CD4-positive, alpha-beta memory T cell (primary cell): ENCODE measurements around the gene ST7L. TPM values are rescaled to one million over a fixed set of nuclear protein-coding genes. Genes with fewer than 3 reads are reported as not detected.

Experiments used
- CTCF ChIA-PET: fragments of 350-600 bp; sonication (Branson Sonifier 250); formaldehyde crosslinking; loops from one replicate; lab custom pipeline; 2021; ENCODE audit warnings: inconsistent platforms; ENCODE audit not compliant: partially characterized antibody; lab: Charles Lee
- POLR2A ChIA-PET: fragments of 350-600 bp; sonication (Branson Sonifier 250); formaldehyde crosslinking; loops from one replicate; lab custom pipeline; 2021; ENCODE audit not compliant: partially characterized antibody; lab: Charles Lee
- DNase-seq, 5 donors: peaks; one replicate each; pipeline versions ENCODE4 v3.0.0 to v3.0.0-alpha.2; 2020 to 2022; ENCODE audit warnings: mixed read lengths in 1 of 5
- H3K27ac ChIP-seq: one replicate; pipeline ENCODE4 v1.7.0; 2013; ENCODE audit warnings: low read depth, low read length
- H3K27me3 ChIP-seq: 2 replicates; pipeline ENCODE4 v1.7.0; 2013; ENCODE audit warnings: mild to moderate bottlenecking, low read length, moderate library complexity; ENCODE audit not compliant: insufficient read depth
- H3K36me3 ChIP-seq: 2 replicates; pipeline ENCODE4 v1.7.0; 2013; ENCODE audit warnings: mild to moderate bottlenecking, low read length, moderate library complexity; ENCODE audit not compliant: insufficient read depth
- H3K4me1 ChIP-seq: 2 replicates; pipeline ENCODE4 v1.7.0; 2013; ENCODE audit warnings: mild to moderate bottlenecking, low read length, moderate library complexity; ENCODE audit not compliant: insufficient read depth
- H3K4me3 ChIP-seq, 2 donors: one replicate each; pipeline ENCODE4 v1.7.0; 2013; ENCODE audit warnings: low read length in 2 of 2, mild to moderate bottlenecking in 1 of 2
- H3K9me3 ChIP-seq, 2 donors: one replicate each; pipeline ENCODE4 v1.7.0; 2013; ENCODE audit warnings: low read length in 2 of 2, control low read depth in 1 of 2; ENCODE audit not compliant: control insufficient read depth in 1 of 2
- H3K27ac Mint-ChIP-seq, 7 donors: one replicate each; pipeline ENCODE4 v1.8.0; 2020 to 2021; ENCODE audit warnings: mixed read lengths in 7 of 7, mild to moderate bottlenecking in 6 of 7, inconsistent platforms in 3 of 7, moderate library complexity in 3 of 7
- H3K27me3 Mint-ChIP-seq, 2 donors: one replicate each; pipeline ENCODE4 v1.8.0; 2020 to 2021; ENCODE audit warnings: mixed read lengths in 2 of 2
- H3K36me3 Mint-ChIP-seq, 2 donors: one replicate each; pipeline ENCODE4 v1.8.0; 2020 to 2021; ENCODE audit warnings: mixed read lengths in 2 of 2, inconsistent platforms in 1 of 2, mild to moderate bottlenecking in 1 of 2
- H3K4me1 Mint-ChIP-seq, 4 donors: one replicate each; pipeline ENCODE4 v1.8.0; 2020 to 2021; ENCODE audit warnings: mixed read lengths in 4 of 4, mild to moderate bottlenecking in 1 of 4
- H3K4me3 Mint-ChIP-seq, 8 donors: one replicate each; pipeline ENCODE4 v1.8.0; 2020 to 2021; ENCODE audit warnings: mixed read lengths in 8 of 8, mild to moderate bottlenecking in 7 of 8, moderate library complexity in 6 of 8, inconsistent platforms in 3 of 8
- H3K9me3 Mint-ChIP-seq, 8 donors: one replicate each; pipeline ENCODE4 v1.8.0; 2020 to 2021; ENCODE audit warnings: mixed read lengths in 8 of 8, mild to moderate bottlenecking in 5 of 8, inconsistent platforms in 3 of 8, moderate library complexity in 1 of 8
- intact Hi-C: fragments of 100-400 bp; cut with micrococcal nuclease; formaldehyde crosslinking; loops from one replicate; pipeline ENCODE4 v1.15.1; 2023
- polyA plus RNA-seq, 2 donors: library from polyadenylated mRNA; unstranded; fragments of 300-500 nt; fragmentation: Illumina TruSeq; gene quantifications; one replicate each; pipeline ENCODE4 v1.2.3, GENCODE V29; 2021
- total RNA-seq, 2 experiments: library from RNA; stranded (reverse); gene quantifications; one replicate each; pipeline ENCODE4 v1.2.3, GENCODE V29; 2021

The ST7L gene
- total and polyA plus RNA-seq, 4 experiments from 2014 or later: 10.9 to 27.2 (median 19.1) TPM

DNA sequence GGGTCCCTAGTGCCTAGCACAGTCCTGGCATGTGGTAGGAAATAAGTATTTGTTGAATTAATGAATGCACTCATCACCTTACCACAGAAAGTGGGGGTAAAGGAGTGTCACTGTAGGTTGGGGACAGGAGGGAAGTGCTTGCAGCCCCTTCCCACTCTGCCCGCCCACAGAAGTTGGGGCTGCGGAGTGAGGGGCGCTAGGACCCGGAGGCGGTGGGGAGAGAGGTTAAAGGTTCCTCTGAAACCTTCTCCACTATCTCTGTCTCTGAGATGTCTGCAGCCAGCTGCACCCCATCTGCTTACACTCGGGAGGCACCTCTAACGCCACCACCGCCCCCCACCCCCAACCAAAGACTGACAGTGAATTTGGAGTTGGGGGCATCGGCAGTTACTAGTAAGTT, 111.6 kb downstream of the ST7L start:
- Histone ChIP-seq H3K4me1 (peaks cover 13% of the 10 kb centered on the region), H3K4me3 (peak overlapping the region in 1 of 2 donors; percentile 67), H3K27me3 (peaks cover 18% of the 10 kb centered on the region), H3K36me3 (no peaks in the 10 kb centered on the region), H3K27ac (no peak overlapping the region), H3K9me3 (no peaks in the 10 kb centered on the region)
- POLR2A ChIA-PET: interaction anchor here (3.5 kb wide), 1 partner anchor 111 kb away, joined by 12 read pairs; the partner anchor contains the start of genes CAPZA1 and ST7L
- DNase-seq: no peak
- peaks cover 3 to 26% (median 7%) of the 10 kb centered on the region in 4 donors for H3K4me1 Mint-ChIP-seq
- no peaks in the 10 kb centered on the region for H3K9me3 Mint-ChIP-seq
- H3K36me3 Mint-ChIP-seq: no peaks in the 10 kb centered on the region
- H3K27ac Mint-ChIP-seq: peak overlapping the region in 1 of 7 donors; percentile 63
- peak overlapping the region; percentile 52 to 93 (median 86) for H3K4me3 Mint-ChIP-seq
- CTCF ChIA-PET: interaction anchor here (2.5 kb wide), 1 partner anchor 107 kb away, joined by 7 read pairs; no protein-coding TSS in a partner anchor
- peaks cover 17 to 20% of the 10 kb centered on the region in 2 donors for H3K27me3 Mint-ChIP-seq
- intact Hi-C loops: no loop called here

GRCh38 chr1:112506731-112507130, 112.2 kb downstream of the ST7L start:
- H3K27me3 ChIP-seq: peaks cover 24% of the 10 kb centered on the region
- ChIA-PET CTCF (interaction anchor here (2.0 kb wide), 1 partner anchor 202 kb away, joined by 8 read pairs; no protein-coding TSS in a partner anchor), POLR2A (no interaction called here)
- H3K36me3 ChIP-seq: no peaks in the 10 kb centered on the region
- Mint-ChIP-seq H3K36me3 (no peaks in the 10 kb centered on the region), H3K27me3 (peaks cover 20 to 22% of the 10 kb centered on the region in 2 donors), H3K27ac (peak overlapping the region in 1 of 7 donors; percentile 68), H3K4me3 (peak overlapping the region in 2 of 8 donors; percentile 12 to 86), H3K9me3 (no peaks in the 10 kb centered on the region), H3K4me1 (peaks cover 3 to 27% (median 8%) of the 10 kb centered on the region in 4 donors)
- H3K4me3 ChIP-seq: no peak overlapping the region
- no peak overlapping the region for H3K27ac ChIP-seq
- no peak for DNase-seq
- H3K4me1 ChIP-seq: peaks cover 15% of the 10 kb centered on the region
- no peaks in the 10 kb centered on the region for H3K9me3 ChIP-seq
- intact Hi-C loops: no loop called here

GRCh38 chr1:112506306-112506705, 112.6 kb downstream of the ST7L start:
- ChIA-PET POLR2A (no interaction called here), CTCF (interaction anchor here (2.0 kb wide), 1 partner anchor 202 kb away, joined by 8 read pairs; no protein-coding TSS in a partner anchor)
- H3K27me3 Mint-ChIP-seq: peaks cover 23 to 25% of the 10 kb centered on the region in 2 donors
- no peak overlapping the region for H3K4me3 ChIP-seq
- peaks cover 3 to 27% (median 10%) of the 10 kb centered on the region in 4 donors for H3K4me1 Mint-ChIP-seq
- H3K36me3 ChIP-seq: no peaks in the 10 kb centered on the region
- no peak for DNase-seq
- H3K9me3 ChIP-seq: no peaks in the 10 kb centered on the region
- H3K27ac Mint-ChIP-seq: no peak overlapping the region
- no peaks in the 10 kb centered on the region for H3K36me3 Mint-ChIP-seq
- H3K27me3 ChIP-seq: peaks cover 28% of the 10 kb centered on the region
- peaks cover 18% of the 10 kb centered on the region for H3K4me1 ChIP-seq
- H3K4me3 Mint-ChIP-seq: peak overlapping the region in 2 of 8 donors; percentile 12 to 86
- intact Hi-C loops: no loop called here
- no peak overlapping the region for H3K27ac ChIP-seq
- no peaks in the 10 kb centered on the region for H3K9me3 Mint-ChIP-seq

DNA sequence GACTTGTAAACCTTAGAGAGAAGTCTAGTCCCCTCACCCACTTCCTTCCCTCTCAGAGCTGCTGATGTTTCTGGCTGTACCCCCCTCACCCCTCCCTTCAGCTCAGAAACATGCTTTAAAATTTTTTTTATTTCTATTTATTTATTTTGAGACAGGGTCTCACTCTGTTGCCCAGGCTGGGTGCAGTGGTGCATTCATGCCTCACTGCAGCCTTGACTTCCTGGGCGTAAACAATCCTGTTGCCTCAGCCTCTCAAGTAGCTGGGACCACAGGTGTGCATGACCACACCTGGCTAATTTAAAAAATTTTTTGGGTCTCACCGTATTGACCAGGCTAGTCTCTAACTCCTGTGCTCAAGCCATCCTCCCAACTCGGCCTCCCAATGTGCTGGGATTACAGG, 113.1 kb downstream of the ST7L start:
- POLR2A ChIA-PET: no interaction called here
- no peaks in the 10 kb centered on the region for H3K9me3 Mint-ChIP-seq
- H3K27me3 ChIP-seq: peaks cover 32% of the 10 kb centered on the region
- no peak overlapping the region for H3K27ac ChIP-seq
- H3K9me3 ChIP-seq: no peaks in the 10 kb centered on the region
- intact Hi-C loops: no loop called here
- no peaks in the 10 kb centered on the region for H3K36me3 ChIP-seq
- H3K27ac Mint-ChIP-seq: no peak overlapping the region
- peaks cover 2 to 27% (median 10%) of the 10 kb centered on the region in 4 donors for H3K4me1 Mint-ChIP-seq
- no peak overlapping the region for H3K4me3 Mint-ChIP-seq
- CTCF ChIA-PET: interaction anchor here (2.0 kb wide), 1 partner anchor 203 kb away, joined by 8 read pairs; no protein-coding TSS in a partner anchor
- DNase-seq: no peak
- H3K36me3 Mint-ChIP-seq: no peaks in the 10 kb centered on the region
- H3K4me1 ChIP-seq: peaks cover 18% of the 10 kb centered on the region
- H3K4me3 ChIP-seq: no peak overlapping the region
- H3K27me3 Mint-ChIP-seq: peaks cover 25 to 29% of the 10 kb centered on the region in 2 donors

DNA sequence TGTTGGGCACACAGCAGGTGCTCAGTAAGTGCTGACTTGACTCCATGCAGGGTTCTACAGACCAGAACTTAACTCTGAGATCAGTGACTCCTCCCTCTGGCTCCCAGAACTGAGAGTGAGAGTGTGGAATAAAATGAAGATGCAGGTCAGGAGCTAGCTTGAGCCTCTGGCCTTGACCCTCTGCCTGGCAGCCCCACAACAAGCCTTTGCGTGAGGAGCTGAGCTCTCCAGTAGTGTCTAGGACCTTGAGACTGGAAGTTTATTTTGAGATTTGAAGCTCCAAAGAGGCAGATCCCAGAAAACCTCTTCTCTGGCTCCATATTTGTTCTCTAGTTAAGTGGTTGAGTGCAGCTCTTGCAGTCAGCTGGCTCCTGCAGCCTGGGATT, 113.5 kb downstream of the ST7L start:
- H3K9me3 ChIP-seq: no peaks in the 10 kb centered on the region
- peaks cover 33% of the 10 kb centered on the region for H3K27me3 ChIP-seq
- no peak overlapping the region for H3K4me3 ChIP-seq
- ChIA-PET CTCF (interaction anchor here (2.0 kb wide), 1 partner anchor 203 kb away, joined by 8 read pairs; no protein-coding TSS in a partner anchor), POLR2A (no interaction called here)
- no peak overlapping the region for H3K4me3 Mint-ChIP-seq
- H3K36me3 ChIP-seq: no peaks in the 10 kb centered on the region
- no peaks in the 10 kb centered on the region for H3K9me3 Mint-ChIP-seq
- intact Hi-C loops: no loop called here
- H3K27ac ChIP-seq: no peak overlapping the region
- peaks cover 25 to 30% of the 10 kb centered on the region in 2 donors for H3K27me3 Mint-ChIP-seq
- H3K27ac Mint-ChIP-seq: no peak overlapping the region
- H3K4me1 ChIP-seq: peaks cover 18% of the 10 kb centered on the region
- H3K4me1 Mint-ChIP-seq: peaks cover 2 to 27% (median 10%) of the 10 kb centered on the region in 4 donors
- DNase-seq: no peak
- no peaks in the 10 kb centered on the region for H3K36me3 Mint-ChIP-seq

GRCh38 chr1:112504661-112505399, 114.1 kb downstream of the ST7L start:
- CTCF ChIA-PET: interaction anchor here (0.9 to 2.0 kb wide), 3 partner anchors 203 to 211 kb away, joined by 3 to 8 read pairs (median 5); partner anchors contain the start of gene PPM1J
- Mint-ChIP-seq H3K9me3 (no peaks in the 10 kb centered on the region), H3K27ac (no peak overlapping the region), H3K36me3 (no peaks in the 10 kb centered on the region), H3K27me3 (peaks cover 25 to 32% of the 10 kb centered on the region in 2 donors), H3K4me3 (no peak overlapping the region), H3K4me1 (peaks cover 2 to 27% (median 10%) of the 10 kb centered on the region in 4 donors)
- Histone ChIP-seq H3K9me3 (no peaks in the 10 kb centered on the region), H3K27ac (no peak overlapping the region), H3K4me1 (peaks cover 18% of the 10 kb centered on the region), H3K36me3 (no peaks in the 10 kb centered on the region), H3K27me3 (peaks cover 36% of the 10 kb centered on the region), H3K4me3 (no peak overlapping the region)
- no peak for DNase-seq
- POLR2A ChIA-PET: interaction anchor here (0.6 kb wide), 1 partner anchor 139 kb away, joined by 3 read pairs; no protein-coding TSS in a partner anchor
- intact Hi-C loops: no loop called here
